Vagina (tissue), 2 donors: ENCODE results near the gene TANGO2. TPM values are rescaled to one million over a fixed set of nuclear protein-coding genes. Genes with fewer than 3 reads are reported as not detected.

ENCODE experiments used
- DNase-seq, 2 donors: peaks; one replicate each; pipeline ENCODE4 v3.0.0-alpha.2; 2017; ENCODE audit errors: extremely low spot score in 2 of 2
- H3K27ac ChIP-seq: fragments of 200-600 bp; sonication (generic); one replicate; pipeline ENCODE4 v1.5.1; 2019
- H3K27me3 ChIP-seq: fragments of 200-600 bp; sonication (generic); one replicate; pipeline ENCODE4 v1.5.1; 2019
- H3K36me3 ChIP-seq, 2 donors: fragments of 200-600 bp; sonication (generic); one replicate each; pipeline ENCODE4 v1.5.1; 2017 to 2019
- H3K4me1 ChIP-seq: fragments of 200-600 bp; sonication (generic); one replicate; pipeline ENCODE4 v1.5.1; 2019
- H3K4me3 ChIP-seq, 2 donors: fragments of 200-600 bp; sonication (generic); 1 replicate in 1 of 2; 2 replicates in 1 of 2; pipeline ENCODE4 v1.5.1; 2016 to 2019
- H3K9me3 ChIP-seq: fragments of 200-600 bp; sonication (generic); one replicate; pipeline ENCODE4 v1.5.1; 2019
- CTCF ChIP-seq, 3 experiments: fragments of 450-650 bp in 2 of 3; fragments of 200-600 bp in 1 of 3; sonication (generic) in 1 of 3; IDR thresholded peaks; one replicate each; pipeline ENCODE4 v1.5.1; 2017 to 2019; ENCODE audit warnings: antibody characterized with exemption in 3 of 3, mild to moderate bottlenecking in 2 of 3, moderate library complexity in 2 of 3
- POLR2A ChIP-seq, 2 donors: fragments of 450-650 bp; IDR thresholded peaks; one replicate each; pipeline ENCODE4 v1.6.1; 2017; ENCODE audit warnings: antibody characterized with exemption in 2 of 2, mild to moderate bottlenecking in 2 of 2, moderate library complexity in 2 of 2
- POLR2AphosphoS5 ChIP-seq, 2 donors: sonication (generic); formaldehyde crosslinking; IDR thresholded peaks; one replicate each; pipeline ENCODE4 v1.9.0; 2017; ENCODE audit warnings: antibody characterized with exemption in 2 of 2, mild to moderate bottlenecking in 2 of 2, low read depth in 1 of 2; ENCODE audit not compliant: insufficient read depth in 1 of 2
- intact Hi-C: fragments of 100-400 bp; cut with DNase I; formaldehyde crosslinking; loops from one replicate; pipeline ENCODE4 v1.15.1; 2023
- total RNA-seq: library from RNA; depleted of rRNA; stranded (reverse); fragments of >200 nt; gene quantifications from one replicate; pipeline ENCODE4 v1.2.3, GENCODE V29; 2016

Gene TANGO2
- total RNA-seq, 1 donor from 2014 or later: 21.4 TPM

DNA sequence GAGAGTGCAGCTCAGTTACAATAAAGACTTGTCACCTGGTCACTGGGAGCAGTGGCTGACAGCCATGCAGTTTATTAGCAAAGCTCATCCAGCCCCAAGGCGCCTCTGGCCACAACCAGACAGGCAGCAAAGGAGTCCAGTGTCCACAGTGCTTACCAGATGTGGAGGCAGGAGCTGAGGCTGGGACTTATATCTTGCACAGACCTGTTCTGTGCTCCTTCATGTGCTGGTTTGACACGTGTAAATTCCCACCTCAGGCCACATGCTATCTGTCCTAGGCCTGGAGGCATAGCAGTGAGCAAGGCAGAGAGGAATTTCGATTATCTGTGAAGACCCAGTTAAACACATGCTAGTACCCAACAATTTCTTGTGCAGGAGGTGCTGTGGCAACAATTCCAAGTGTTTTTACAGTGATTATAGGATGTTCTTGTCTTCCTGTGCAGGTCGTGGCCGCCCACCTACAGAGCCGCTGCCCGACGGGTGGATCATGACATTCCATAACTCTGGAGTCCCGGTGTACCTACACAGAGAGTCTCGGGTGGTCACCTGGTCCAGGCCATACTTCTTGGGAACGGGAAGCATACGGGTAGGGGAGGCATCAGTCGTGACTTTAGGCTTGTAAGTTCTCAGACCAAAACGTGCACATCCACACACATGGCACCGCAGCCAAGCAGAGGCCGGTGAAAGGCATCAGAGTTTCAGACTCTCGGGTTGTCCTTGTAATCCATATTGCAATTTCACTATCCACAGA, 68.5 kb downstream of the TANGO2 start:
- Histone ChIP-seq H3K4me3 (no peak overlapping the region), H3K27ac (no peak overlapping the region), H3K9me3 (no peaks in the 10 kb centered on the region), H3K36me3 (peaks cover 0 to 87% of the 10 kb centered on the region in 2 donors), H3K4me1 (peaks cover 10% of the 10 kb centered on the region), H3K27me3 (no peaks in the 10 kb centered on the region)
- DNase-seq: no peak
- TF ChIP-seq POLR2AphosphoS5 (IDR thresholded peaks at IDR 0.05; ENCODE audit: insufficient read depth in 1 of 2, low read depth in 1 of 2): no peak
- no peak for TF ChIP-seq POLR2A (IDR thresholded peaks at IDR 0.05)
- no peak for TF ChIP-seq CTCF (IDR thresholded peaks at IDR 0.05)
- intact Hi-C loops: no loop called here

GRCh38 chr22:20089977-20090729, 69.2 kb downstream of the TANGO2 start:
- intact Hi-C loops: no loop called here
- DNase-seq: no peak
- TF ChIP-seq POLR2A (IDR thresholded peaks at IDR 0.05): no peak
- no peak for TF ChIP-seq POLR2AphosphoS5 (IDR thresholded peaks at IDR 0.05; ENCODE audit: insufficient read depth in 1 of 2, low read depth in 1 of 2)
- TF ChIP-seq CTCF (IDR thresholded peaks at IDR 0.05): no peak

DNA sequence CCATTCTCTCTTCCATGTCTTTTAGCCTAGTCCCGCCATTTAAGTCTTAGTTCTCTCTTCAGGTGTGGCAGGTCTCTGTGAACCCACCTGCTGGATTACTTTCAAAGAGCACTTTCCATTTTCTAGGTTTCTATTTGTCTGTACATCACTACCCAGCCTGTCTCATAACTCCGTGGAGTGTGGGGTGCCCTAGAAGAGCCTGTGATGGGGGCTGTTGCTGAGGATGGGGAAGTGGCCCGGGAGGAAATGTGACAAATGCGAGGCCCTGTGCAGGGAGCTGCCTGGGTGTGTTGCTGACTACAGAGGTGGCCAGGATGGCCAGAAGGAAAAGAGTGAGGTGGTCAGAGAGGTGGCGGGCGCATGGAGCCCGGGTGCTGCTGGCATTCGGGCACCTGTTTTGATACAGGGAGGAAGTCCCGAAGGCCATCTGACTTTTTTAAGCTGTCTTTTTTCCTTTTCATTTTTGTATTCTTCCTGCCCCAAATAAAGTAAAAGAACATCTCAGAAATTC, 69.9 kb downstream of the TANGO2 start:
- intact Hi-C loops: no loop called here
- H3K4me3 ChIP-seq: no peak overlapping the region
- H3K27ac ChIP-seq: no peak overlapping the region
- no peak for TF ChIP-seq CTCF (IDR thresholded peaks at IDR 0.05)
- TF ChIP-seq POLR2AphosphoS5 (IDR thresholded peaks at IDR 0.05; ENCODE audit: insufficient read depth in 1 of 2, low read depth in 1 of 2): no peak
- no peak for TF ChIP-seq POLR2A (IDR thresholded peaks at IDR 0.05)
- DNase-seq: no peak
- H3K36me3 ChIP-seq: peaks cover 0 to 100% of the 10 kb centered on the region in 2 donors
- no peaks in the 10 kb centered on the region for H3K9me3 ChIP-seq
- no peaks in the 10 kb centered on the region for H3K27me3 ChIP-seq
- H3K4me1 ChIP-seq: no peaks in the 10 kb centered on the region

More at GRCh38 chr22:20089977-20090729, 69.2 kb downstream of the TANGO2 start:
- Histone ChIP-seq H3K4me1 (peaks cover 2% of the 10 kb centered on the region), H3K4me3 (no peak overlapping the region), H3K27me3 (no peaks in the 10 kb centered on the region), H3K9me3 (no peaks in the 10 kb centered on the region), H3K27ac (no peak overlapping the region), H3K36me3 (peaks cover 0 to 95% of the 10 kb centered on the region in 2 donors)

- H3K4me1 ChIP-seq: no peaks in the 10 kb centered on the region
- H3K4me3 ChIP-seq: no peak overlapping the region
- peaks cover 0 to 100% of the 10 kb centered on the region in 2 donors for H3K36me3 ChIP-seq
- no peak overlapping the region for H3K27ac ChIP-seq
- no peaks in the 10 kb centered on the region for H3K9me3 ChIP-seq
- no peak for DNase-seq
- TF ChIP-seq POLR2AphosphoS5 (IDR thresholded peaks at IDR 0.05; ENCODE audit: insufficient read depth in 1 of 2, low read depth in 1 of 2): no peak
- intact Hi-C loops: no loop called here
- no peaks in the 10 kb centered on the region for H3K27me3 ChIP-seq
Observed at GRCh38 chr22:20091690-20092476, 71.0 kb downstream of the TANGO2 start.

DNA sequence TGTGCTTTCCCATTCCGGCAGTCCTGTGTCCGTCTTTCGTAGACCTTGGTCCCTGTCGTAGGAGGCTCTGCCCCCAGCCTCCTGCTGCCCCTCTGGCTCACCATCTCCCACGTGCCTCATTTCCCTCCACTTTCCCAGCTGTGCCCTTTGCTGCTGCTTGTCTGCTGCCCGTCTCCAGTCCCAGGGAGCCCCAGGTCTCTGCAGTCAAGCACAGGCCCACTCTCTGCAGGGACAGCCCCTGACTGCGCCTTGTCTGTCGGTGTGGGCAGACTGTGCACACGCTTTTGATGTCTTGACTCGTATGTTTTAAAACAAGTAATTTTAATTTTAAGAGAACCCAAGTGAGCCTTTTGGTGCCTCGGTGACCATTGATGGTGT, 71.6 kb downstream of the TANGO2 start:
- Histone ChIP-seq H3K4me1 (no peaks in the 10 kb centered on the region), H3K27ac (no peak overlapping the region), H3K36me3 (peaks cover 0 to 99% of the 10 kb centered on the region in 2 donors), H3K27me3 (no peaks in the 10 kb centered on the region), H3K4me3 (no peak overlapping the region), H3K9me3 (no peaks in the 10 kb centered on the region)
- DNase-seq: no peak
- intact Hi-C loops: no loop called here
- TF ChIP-seq CTCF (IDR thresholded peaks at IDR 0.05) (no peak), POLR2A (IDR thresholded peaks at IDR 0.05) (no peak), POLR2AphosphoS5 (IDR thresholded peaks at IDR 0.05; ENCODE audit: insufficient read depth in 1 of 2, low read depth in 1 of 2) (no peak)
